ENCODE measurements around the gene BMP6. TPM values are rescaled to one million over a fixed set of nuclear protein-coding genes. Genes with fewer than 3 reads are reported as not detected.

The BMP6 gene
- total RNA-seq, 2 experiments from 2014 or later, result 0.38 to 1.1 TPM

- H2AFZ ChIP-seq (ENCODE audit: low read length), result no peak overlapping the region
- ChIA-PET CTCF (ENCODE audit: unreplicated experiment) (no interaction called here), POLR2A (interaction anchor here (0.7 kb wide), 1 partner anchor 112 kb away, joined by 3 read pairs; no protein-coding TSS in a partner anchor)
- no TSS peak for BruUV-seq (replicated peaks)
- H3K27ac ChIP-seq (ENCODE audit: low read depth, low read length, poor library complexity, severe bottlenecking), result no peak overlapping the region
- no peaks in the 10 kb centered on the region for H3K9me2 ChIP-seq (ENCODE audit: insufficient read depth, low read length)
- no peak overlapping the region for H3K4me2 ChIP-seq (ENCODE audit: low read length)
- intact Hi-C loops (cut with micrococcal nuclease; ENCODE audit: unreplicated experiment), result no loop called here
- H3K4me1 ChIP-seq (ENCODE audit: insufficient read depth, low read length, poor library complexity, severe bottlenecking), result no peaks in the 10 kb centered on the region
- H3K4me3 ChIP-seq (ENCODE audit: low read depth, low read length, poor library complexity, severe bottlenecking), result no peak overlapping the region
- TF ChIP-seq EZH2phosphoT487 (IDR thresholded peaks at IDR 0.05; ENCODE audit: borderline replicate concordance, low read depth, low read length), result no peak
- no peak for TF ChIP-seq CTCF (conservative IDR thresholded peaks at IDR 0.05; ENCODE audit: low read length)
- DNase-seq (ENCODE audit: low spot score), result no peak
- H3K36me3 ChIP-seq (ENCODE audit: insufficient read depth, low read length), result no peaks in the 10 kb centered on the region
- no peaks in the 10 kb centered on the region for H3K9me3 ChIP-seq (ENCODE audit: low read length)
- no peaks in the 10 kb centered on the region for H3K79me2 ChIP-seq (ENCODE audit: insufficient read depth, low read depth, low read length)
- H4K20me1 ChIP-seq (ENCODE audit: insufficient read depth, low read length), result no peaks in the 10 kb centered on the region
These were observed 60.3 kb downstream of the BMP6 start for GRCh38 chr6:7786214-7786661.

GRCh38 chr6:7787137-7787608 lies 61.3 kb downstream of the BMP6 start:
- H3K4me2 ChIP-seq (ENCODE audit: low read length), result no peak overlapping the region
- POLR2A ChIA-PET, result interaction anchor here (0.6 kb wide), 1 partner anchor 433 kb away, joined by 3 read pairs; no protein-coding TSS in a partner anchor
- no peak overlapping the region for H3K27ac ChIP-seq (ENCODE audit: low read depth, low read length, poor library complexity, severe bottlenecking)
- CTCF ChIA-PET (ENCODE audit: unreplicated experiment), result no interaction called here
- no peak for DNase-seq (ENCODE audit: low spot score)
- no peak overlapping the region for H2AFZ ChIP-seq (ENCODE audit: low read length)
- no peaks in the 10 kb centered on the region for H4K20me1 ChIP-seq (ENCODE audit: insufficient read depth, low read length)
- intact Hi-C loops (cut with micrococcal nuclease; ENCODE audit: unreplicated experiment), result no loop called here
- no peaks in the 10 kb centered on the region for H3K36me3 ChIP-seq (ENCODE audit: insufficient read depth, low read length)
- no peak for TF ChIP-seq EZH2phosphoT487 (IDR thresholded peaks at IDR 0.05; ENCODE audit: borderline replicate concordance, low read depth, low read length)
- TF ChIP-seq CTCF (conservative IDR thresholded peaks at IDR 0.05; ENCODE audit: low read length), result no peak
- BruUV-seq (replicated peaks), result no TSS peak
- no peak overlapping the region for H3K4me3 ChIP-seq (ENCODE audit: low read depth, low read length, poor library complexity, severe bottlenecking)
- H3K79me2 ChIP-seq (ENCODE audit: insufficient read depth, low read depth, low read length), result no peaks in the 10 kb centered on the region
- no peaks in the 10 kb centered on the region for H3K9me3 ChIP-seq (ENCODE audit: low read length)
- no peaks in the 10 kb centered on the region for H3K4me1 ChIP-seq (ENCODE audit: insufficient read depth, low read length, poor library complexity, severe bottlenecking)
- no peaks in the 10 kb centered on the region for H3K9me2 ChIP-seq (ENCODE audit: insufficient read depth, low read length)

- ChIA-PET CTCF (ENCODE audit: unreplicated experiment) (no interaction called here), POLR2A (interaction anchor here (0.6 kb wide), 1 partner anchor 432 kb away, joined by 3 read pairs; no protein-coding TSS in a partner anchor)
- no peak overlapping the region for H3K4me2 ChIP-seq (ENCODE audit: low read length)
- no peaks in the 10 kb centered on the region for H3K9me2 ChIP-seq (ENCODE audit: insufficient read depth, low read length)
- no peak overlapping the region for H2AFZ ChIP-seq (ENCODE audit: low read length)
- H4K20me1 ChIP-seq (ENCODE audit: insufficient read depth, low read length), result no peaks in the 10 kb centered on the region
- H3K9me3 ChIP-seq (ENCODE audit: low read length), result no peaks in the 10 kb centered on the region
- H3K79me2 ChIP-seq (ENCODE audit: insufficient read depth, low read depth, low read length), result no peaks in the 10 kb centered on the region
- H3K4me3 ChIP-seq (ENCODE audit: low read depth, low read length, poor library complexity, severe bottlenecking), result no peak overlapping the region
- no peaks in the 10 kb centered on the region for H3K4me1 ChIP-seq (ENCODE audit: insufficient read depth, low read length, poor library complexity, severe bottlenecking)
- H3K27ac ChIP-seq (ENCODE audit: low read depth, low read length, poor library complexity, severe bottlenecking), result no peak overlapping the region
- TF ChIP-seq EZH2phosphoT487 (IDR thresholded peaks at IDR 0.05; ENCODE audit: borderline replicate concordance, low read depth, low read length), result no peak
- TF ChIP-seq CTCF (conservative IDR thresholded peaks at IDR 0.05; ENCODE audit: low read length), result no peak
- intact Hi-C loops (cut with micrococcal nuclease; ENCODE audit: unreplicated experiment), result no loop called here
- H3K36me3 ChIP-seq (ENCODE audit: insufficient read depth, low read length), result no peaks in the 10 kb centered on the region
- no peak for DNase-seq (ENCODE audit: low spot score)
- BruUV-seq (replicated peaks), result no TSS peak
These were observed 61.8 kb downstream of the BMP6 start for GRCh38 chr6:7787731-7788130.

Data from OCI-LY7 (cell line).